WTC11 (cell line): ENCODE measurements around the gene SIN3A. TPM values are rescaled to one million over a fixed set of nuclear protein-coding genes. Genes with fewer than 3 reads are reported as not detected.

Experiments used
- ATAC-seq: fragments of 200-7000 bp; cut with Tn5 transposase; 2 replicates; pipeline ENCODE4 v1.10.0; 2021; ENCODE audit warnings: mild to moderate bottlenecking, moderate library complexity
- CTCF ChIA-PET: fragments of 300-600 bp; sonication (Branson Sonifier 250); formaldehyde crosslinking; loops from one replicate; lab custom pipeline; 2021; ENCODE audit warnings: antibody characterized with exemption; lab: Charles Lee
- POLR2A ChIA-PET: fragments of 350-600 bp; sonication (Branson Sonifier 250); formaldehyde crosslinking; loops from one replicate; lab custom pipeline; 2021; ENCODE audit warnings: antibody characterized with exemption; lab: Charles Lee
- DNase-seq: peaks from one replicate; pipeline ENCODE4 v3.0.0; 2021; ENCODE audit warnings: low spot score
- H3K27ac Mint-ChIP-seq: 2 replicates; pipeline ENCODE4 v1.8.0; 2021; ENCODE audit warnings: mixed read lengths
- H3K27me3 Mint-ChIP-seq: 2 replicates; pipeline ENCODE4 v1.8.0; 2021; ENCODE audit warnings: low read depth, mild to moderate bottlenecking, moderate library complexity, mixed read lengths
- H3K36me3 Mint-ChIP-seq: 2 replicates; pipeline ENCODE4 v1.8.0; 2021; ENCODE audit warnings: mixed read lengths
- H3K4me1 Mint-ChIP-seq: 2 replicates; pipeline ENCODE4 v1.8.0; 2022; ENCODE audit warnings: mixed read lengths
- H3K4me3 Mint-ChIP-seq: 2 replicates; pipeline ENCODE4 v1.8.0; 2021; ENCODE audit warnings: mild to moderate bottlenecking, moderate library complexity, mixed read lengths
- H3K9me3 Mint-ChIP-seq: 2 replicates; pipeline ENCODE4 v1.8.0; 2021; ENCODE audit warnings: mixed read lengths
- ARID4B ChIP-seq: sonication (generic); formaldehyde crosslinking; IDR thresholded peaks from 2 replicates; pipeline ENCODE4 v1.8.0; 2023; ENCODE audit warnings: missing genetic modification reagents, mild to moderate bottlenecking, borderline replicate concordance
- CBFB ChIP-seq: sonication (generic); formaldehyde crosslinking; IDR thresholded peaks from 2 replicates; pipeline ENCODE4 v1.8.1; 2022; ENCODE audit warnings: mild to moderate bottlenecking, low read depth, missing genetic modification reagents
- EMX1 ChIP-seq: fragments of 250-450 bp; sonication (Bioruptor Pico); IDR thresholded peaks from 2 replicates; pipeline ENCODE4 v1.8.0; 2021; ENCODE audit warnings: mild to moderate bottlenecking
- FOXK1 ChIP-seq: sonication (generic); formaldehyde crosslinking; IDR thresholded peaks from 2 replicates; pipeline ENCODE4 v1.8.0; 2022; ENCODE audit warnings: mild to moderate bottlenecking, moderate library complexity, missing genetic modification reagents
- GRHL2 ChIP-seq: fragments of 250-450 bp; sonication (Bioruptor Pico); IDR thresholded peaks from 2 replicates; pipeline ENCODE4 v1.8.0; 2022; ENCODE audit warnings: mild to moderate bottlenecking, moderate library complexity; ENCODE audit not compliant: insufficient replicate concordance, severe bottlenecking
- MAX ChIP-seq: sonication (generic); formaldehyde crosslinking; IDR thresholded peaks from 2 replicates; pipeline ENCODE4 v1.8.0; 2022; ENCODE audit warnings: mild to moderate bottlenecking, missing genetic modification reagents
- OVOL2 ChIP-seq: fragments of 250-450 bp; sonication (Bioruptor Pico); IDR thresholded peaks from 2 replicates; pipeline ENCODE4 v1.9.0; 2021; ENCODE audit warnings: mild to moderate bottlenecking, borderline replicate concordance
- PRRX2 ChIP-seq: fragments of 250-450 bp; sonication (Bioruptor Pico); IDR thresholded peaks from 2 replicates; pipeline ENCODE4 v1.8.0; 2021; ENCODE audit warnings: mild to moderate bottlenecking
- SMAD4 ChIP-seq: sonication (generic); formaldehyde crosslinking; IDR thresholded peaks from 2 replicates; pipeline ENCODE4 v1.8.0; 2022; ENCODE audit warnings: mild to moderate bottlenecking, missing genetic modification reagents
- STAT6 ChIP-seq: sonication (generic); formaldehyde crosslinking; conservative IDR thresholded peaks from 2 replicates; pipeline ENCODE4 v1.8.1; 2023; ENCODE audit warnings: mild to moderate bottlenecking, low read depth, missing genetic modification reagents, moderate library complexity
- ZNF232 ChIP-seq: sonication (generic); formaldehyde crosslinking; IDR thresholded peaks from 2 replicates; pipeline ENCODE4 v1.8.0; 2022; ENCODE audit warnings: mild to moderate bottlenecking, missing genetic modification reagents
- ZNF281 ChIP-seq: sonication (generic); formaldehyde crosslinking; IDR thresholded peaks from 2 replicates; pipeline ENCODE4 v1.8.0; 2023; ENCODE audit warnings: mild to moderate bottlenecking, missing genetic modification reagents
- ZNF423 ChIP-seq: fragments of 250-450 bp; sonication (Bioruptor Pico); IDR thresholded peaks from 2 replicates; pipeline ENCODE4 v2.1.2; 2022; ENCODE audit warnings: mild to moderate bottlenecking, moderate library complexity
- total RNA-seq: library from RNA; stranded (reverse); gene quantifications from 3 replicates; pipeline ENCODE4 v1.2.3, GENCODE V29; 2021
- TF ChIP-seq, protein P1 (sequence below): sonication (generic); formaldehyde crosslinking; IDR thresholded peaks from 2 replicates; pipeline ENCODE4 v1.8.0; 2022; ENCODE audit warnings: missing genetic modification reagents

Gene SIN3A
- total RNA-seq, 1 experiment from 2014 or later: 113 TPM

- H3K27me3 Mint-ChIP-seq: no peaks in the 10 kb centered on the region
- no peaks in the 10 kb centered on the region for H3K9me3 Mint-ChIP-seq
- DNase-seq (no peak), ATAC-seq (no peak)
- TF ChIP-seq OVOL2 (CRISPR knock-in tag): no peak
- no peak for TF ChIP-seq CBFB (CRISPR knock-in tag)
- no peak for TF ChIP-seq ZNF281 (CRISPR knock-in tag)
- no peak for TF ChIP-seq MAX (CRISPR knock-in tag)
- no peak for TF ChIP-seq PRRX2 (CRISPR knock-in tag)
- no peak for TF ChIP-seq ZNF423 (CRISPR knock-in tag)
- no peak for TF ChIP-seq ZNF232 (CRISPR knock-in tag)
- TF ChIP-seq ARID4B: no peak
- TF ChIP-seq SMAD4 (CRISPR knock-in tag): no peak
- TF ChIP-seq EMX1: no peak
- no peak for TF ChIP-seq FOXK1
- no peak for TF ChIP-seq STAT6 (CRISPR knock-in tag)
- TF ChIP-seq, protein P1, sequence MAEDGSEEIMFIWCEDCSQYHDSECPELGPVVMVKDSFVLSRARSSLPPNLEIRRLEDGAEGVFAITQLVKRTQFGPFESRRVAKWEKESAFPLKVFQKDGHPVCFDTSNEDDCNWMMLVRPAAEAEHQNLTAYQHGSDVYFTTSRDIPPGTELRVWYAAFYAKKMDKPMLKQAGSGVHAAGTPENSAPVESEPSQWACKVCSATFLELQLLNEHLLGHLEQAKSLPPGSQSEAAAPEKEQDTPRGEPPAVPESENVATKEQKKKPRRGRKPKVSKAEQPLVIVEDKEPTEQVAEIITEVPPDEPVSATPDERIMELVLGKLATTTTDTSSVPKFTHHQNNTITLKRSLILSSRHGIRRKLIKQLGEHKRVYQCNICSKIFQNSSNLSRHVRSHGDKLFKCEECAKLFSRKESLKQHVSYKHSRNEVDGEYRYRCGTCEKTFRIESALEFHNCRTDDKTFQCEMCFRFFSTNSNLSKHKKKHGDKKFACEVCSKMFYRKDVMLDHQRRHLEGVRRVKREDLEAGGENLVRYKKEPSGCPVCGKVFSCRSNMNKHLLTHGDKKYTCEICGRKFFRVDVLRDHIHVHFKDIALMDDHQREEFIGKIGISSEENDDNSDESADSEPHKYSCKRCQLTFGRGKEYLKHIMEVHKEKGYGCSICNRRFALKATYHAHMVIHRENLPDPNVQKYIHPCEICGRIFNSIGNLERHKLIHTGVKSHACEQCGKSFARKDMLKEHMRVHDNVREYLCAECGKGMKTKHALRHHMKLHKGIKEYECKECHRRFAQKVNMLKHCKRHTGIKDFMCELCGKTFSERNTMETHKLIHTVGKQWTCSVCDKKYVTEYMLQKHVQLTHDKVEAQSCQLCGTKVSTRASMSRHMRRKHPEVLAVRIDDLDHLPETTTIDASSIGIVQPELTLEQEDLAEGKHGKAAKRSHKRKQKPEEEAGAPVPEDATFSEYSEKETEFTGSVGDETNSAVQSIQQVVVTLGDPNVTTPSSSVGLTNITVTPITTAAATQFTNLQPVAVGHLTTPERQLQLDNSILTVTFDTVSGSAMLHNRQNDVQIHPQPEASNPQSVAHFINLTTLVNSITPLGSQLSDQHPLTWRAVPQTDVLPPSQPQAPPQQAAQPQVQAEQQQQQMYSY (CRISPR knock-in tag): no peak
- no peak for TF ChIP-seq GRHL2 (CRISPR knock-in tag)
- peaks cover 34% of the 10 kb centered on the region for H3K36me3 Mint-ChIP-seq
- H3K4me1 Mint-ChIP-seq: no peaks in the 10 kb centered on the region
- peak overlapping the region; percentile 48; the same call in 1 of the 2 replicates for H3K27ac Mint-ChIP-seq
- CTCF ChIA-PET: interaction anchor here (1.7 kb wide), 1 partner anchor 64 kb away, joined by 4 read pairs; no protein-coding TSS in a partner anchor
- no peak overlapping the region for H3K4me3 Mint-ChIP-seq
- POLR2A ChIA-PET: interaction anchor here (1.1 kb wide), 1 partner anchor 20 kb away, joined by 3 read pairs; the partner anchor contains the start of gene SIN3A
Observed at GRCh38 chr15:75431682-75432081, 19.8 kb downstream of the SIN3A start.
